Kidney (tissue), 14 donors: ENCODE data around the gene PCDHA3. TPM values are rescaled to one million over a fixed set of nuclear protein-coding genes. Genes with fewer than 3 reads are reported as not detected.
"Not testable (repeated sequence)": the region's sequence is repeated elsewhere in the genome, so short reads cannot be mapped to it uniquely, and the experiment has no call there.

Source experiments
- DNase-seq, 5 donors: peaks; one replicate each; pipeline ENCODE4 v3.0.0-alpha.2; 2013 to 2020
- FAIRE-seq: peaks from 2 replicates; lab custom pipeline; 2012; peaks lifted over from hg19 to GRCh38; lab: Jason Lieb, UNC
- H3K27ac ChIP-seq, 2 donors: one replicate each; pipeline ENCODE4 v1.7.0; 2013; ENCODE audit warnings: low read depth in 2 of 2, low read length in 2 of 2, inconsistent platforms in 1 of 2
- H3K27me3 ChIP-seq: one replicate; pipeline ENCODE4 v1.7.1; 2013; ENCODE audit warnings: low read length, inconsistent platforms; ENCODE audit not compliant: control insufficient read depth, insufficient read depth
- H3K36me3 ChIP-seq, 3 donors: one replicate each; pipeline versions ENCODE4 v1.7.0 to v1.7.1; 2013; ENCODE audit warnings: low read length in 3 of 3, control low read depth in 1 of 3, inconsistent platforms in 1 of 3; ENCODE audit not compliant: insufficient read depth in 3 of 3, control insufficient read depth in 2 of 3
- H3K4me1 ChIP-seq, 3 donors: one replicate each; pipeline versions ENCODE4 v1.7.0 to v1.7.1; 2013; ENCODE audit warnings: low read length in 3 of 3, inconsistent platforms in 1 of 3, low read depth in 1 of 3; ENCODE audit not compliant: control insufficient read depth in 2 of 3, insufficient read depth in 2 of 3
- H3K4me3 ChIP-seq, 3 donors: one replicate each; pipeline versions ENCODE4 v1.7.0 to v1.8.1; 2013; ENCODE audit warnings: low read length in 3 of 3, control low read depth in 1 of 3, inconsistent platforms in 1 of 3
- H3K9ac ChIP-seq, 3 donors: one replicate each; pipeline versions ENCODE4 v1.7.0 to v1.7.1; 2013; ENCODE audit warnings: low read length in 3 of 3, control low read depth in 1 of 3, inconsistent platforms in 1 of 3
- H3K9me3 ChIP-seq, 3 donors: one replicate each; pipeline versions ENCODE4 v1.7.0 to v1.7.1; 2013; ENCODE audit warnings: low read length in 3 of 3, control low read depth in 1 of 3, inconsistent platforms in 1 of 3; ENCODE audit not compliant: control insufficient read depth in 2 of 3, insufficient read depth in 1 of 3
- CTCF ChIP-seq: IDR thresholded peaks from 3 replicates; pipeline ENCODE4 v1.5.1; 2012; ENCODE audit warnings: mild to moderate bottlenecking, moderate library complexity, borderline replicate concordance; ENCODE audit not compliant: insufficient read depth; ENCODE audit errors: extremely low read depth
- intact Hi-C: fragments of 100-400 bp; cut with DNase I; formaldehyde crosslinking; loops from one replicate; pipeline ENCODE4 v1.11.1; 2022
- polyA plus RNA-seq: library from polyadenylated mRNA; stranded (reverse); fragments of 350-450 nt; fragmentation: Illumina TruSeq; extraction: RNeasy Lipid Tissue Mini Kit (QIAGEN cat#74804); gene quantifications from one replicate; pipeline ENCODE4 v1.2.3, GENCODE V29; 2014; ENCODE audit warnings: low read depth, low replicate concordance; ENCODE audit not compliant: insufficient read depth
- total RNA-seq: library from RNA; stranded (reverse); fragmentation: NEBNext Ultra II Directional; extraction: Animal tissue kit (Norgen Biotek cat#: 25700); gene quantifications from one replicate; pipeline ENCODE4 v1.2.1, GENCODE V29; 2021
- donor health status: control.
- donor health status: control.
- donor health status: control.
- donor health status: control.
- donor health status: control.
- donor health status: DM: yes; HTN: yes; CAD: no.
- donor health status: Normal renal cell carcinoma (clear cell type).

PCDHA3 gene
- total and polyA plus RNA-seq, 2 donors from 2014 or later: 0.13 to 1.4 TPM

DNA sequence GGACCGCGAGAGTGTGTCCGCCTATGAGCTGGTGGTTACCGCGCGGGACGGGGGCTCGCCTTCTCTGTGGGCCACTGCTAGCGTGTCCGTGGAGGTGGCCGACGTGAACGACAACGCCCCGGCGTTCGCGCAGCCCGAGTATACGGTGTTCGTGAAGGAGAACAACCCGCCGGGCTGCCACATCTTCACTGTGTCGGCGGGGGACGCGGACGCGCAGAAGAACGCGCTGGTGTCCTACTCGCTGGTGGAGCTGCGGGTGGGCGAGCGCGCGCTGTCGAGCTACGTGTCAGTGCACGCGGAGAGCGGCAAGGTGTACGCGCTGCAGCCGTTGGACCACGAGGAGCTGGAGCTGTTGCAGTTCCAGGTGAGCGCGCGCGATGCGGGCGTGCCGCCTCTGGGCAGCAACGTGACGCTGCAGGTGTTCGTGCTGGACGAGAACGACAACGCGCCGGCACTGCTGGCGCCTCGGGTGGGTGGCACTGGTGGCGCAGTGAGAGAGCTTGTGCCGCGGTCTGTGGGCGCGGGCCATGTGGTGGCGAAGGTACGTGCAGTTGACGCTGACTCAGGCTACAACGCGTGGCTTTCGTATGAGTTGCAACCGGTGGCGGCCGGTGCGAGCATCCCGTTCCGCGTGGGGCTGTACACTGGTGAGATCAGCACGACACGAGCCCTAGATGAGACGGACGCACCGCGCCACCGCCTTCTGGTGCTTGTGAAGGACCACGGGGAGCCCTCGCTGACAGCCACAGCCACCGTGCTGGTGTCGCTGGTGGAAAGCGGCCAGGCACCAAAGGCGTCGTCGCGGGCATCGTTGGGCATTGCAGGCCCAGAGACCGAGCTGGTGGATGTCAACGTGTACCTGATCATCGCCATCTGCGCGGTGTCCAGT is 35.0 kb downstream of the PCDHA3 start:
- no peak for TF ChIP-seq CTCF
- H3K4me1 ChIP-seq: no peaks in the 10 kb centered on the region
- H3K27ac ChIP-seq: no peak overlapping the region
- DNase-seq (peak in 1 of 5 donors; percentile 70), FAIRE-seq (no peak)
- no peak overlapping the region for H3K4me3 ChIP-seq
- H3K9me3 ChIP-seq: peaks cover 0 to 14% (median 10%) of the 10 kb centered on the region in 3 donors
- H3K9ac ChIP-seq: no peak overlapping the region
- no peaks in the 10 kb centered on the region for H3K36me3 ChIP-seq
- intact Hi-C loops: no loop called here
- H3K27me3 ChIP-seq: no peaks in the 10 kb centered on the region

- Histone ChIP-seq H3K27ac (no peak within 1 kb of the TSS), H3K9ac (no peak within 1 kb of the TSS), H3K36me3 (no peaks in the 10 kb centered on the region), H3K9me3 (peaks cover 0 to 11% (median 2%) of the 10 kb centered on the region in 3 donors), H3K27me3 (no peaks in the 10 kb centered on the region), H3K4me1 (no peaks in the 10 kb centered on the region), H3K4me3 (no peak within 1 kb of the TSS)
- no peak for DNase-seq
- no peak for FAIRE-seq
- intact Hi-C loops: no loop called here
- peak; percentile 25 for TF ChIP-seq CTCF
Observed at GRCh38 chr5:140840978-140841962, 40.4 kb downstream of the PCDHA3 start, which contains the start of gene PCDHA8. Gene PCDHA8, plus strand, starts transcription at chr5:140841187. Its CDS starts 135 bp downstream, at chr5:140841322.

- Histone ChIP-seq H3K27ac (no peak overlapping the region), H3K36me3 (no peaks in the 10 kb centered on the region), H3K27me3 (no peaks in the 10 kb centered on the region), H3K9ac (no peak overlapping the region), H3K9me3 (peaks cover 0 to 9% (median 2%) of the 10 kb centered on the region in 3 donors), H3K4me3 (no peak overlapping the region), H3K4me1 (no peaks in the 10 kb centered on the region)
- intact Hi-C loops: no loop called here
- DNase-seq: no peak
- no peak for TF ChIP-seq CTCF
- no peak for FAIRE-seq
Observed at GRCh38 chr5:140842798-140843733, 42.2 kb downstream of the PCDHA3 start.

GRCh38 chr5:140848139-140849102 is 47.6 kb downstream of the PCDHA3 start, which contains the start of gene PCDHA9:
Gene PCDHA9, plus strand, starts transcription at chr5:140848382. Its CDS starts 114 bp downstream, at chr5:140848496.
- H3K4me1 ChIP-seq, intact Hi-C loops, DNase-seq, H3K4me3 ChIP-seq, H3K9ac ChIP-seq, H3K36me3 ChIP-seq, H3K27me3 ChIP-seq, FAIRE-seq, H3K9me3 ChIP-seq, H3K27ac ChIP-seq: not testable (repeated sequence)
